Measurements from ENCODE around the gene CHI3L1.

The CHI3L1 gene

DNA sequence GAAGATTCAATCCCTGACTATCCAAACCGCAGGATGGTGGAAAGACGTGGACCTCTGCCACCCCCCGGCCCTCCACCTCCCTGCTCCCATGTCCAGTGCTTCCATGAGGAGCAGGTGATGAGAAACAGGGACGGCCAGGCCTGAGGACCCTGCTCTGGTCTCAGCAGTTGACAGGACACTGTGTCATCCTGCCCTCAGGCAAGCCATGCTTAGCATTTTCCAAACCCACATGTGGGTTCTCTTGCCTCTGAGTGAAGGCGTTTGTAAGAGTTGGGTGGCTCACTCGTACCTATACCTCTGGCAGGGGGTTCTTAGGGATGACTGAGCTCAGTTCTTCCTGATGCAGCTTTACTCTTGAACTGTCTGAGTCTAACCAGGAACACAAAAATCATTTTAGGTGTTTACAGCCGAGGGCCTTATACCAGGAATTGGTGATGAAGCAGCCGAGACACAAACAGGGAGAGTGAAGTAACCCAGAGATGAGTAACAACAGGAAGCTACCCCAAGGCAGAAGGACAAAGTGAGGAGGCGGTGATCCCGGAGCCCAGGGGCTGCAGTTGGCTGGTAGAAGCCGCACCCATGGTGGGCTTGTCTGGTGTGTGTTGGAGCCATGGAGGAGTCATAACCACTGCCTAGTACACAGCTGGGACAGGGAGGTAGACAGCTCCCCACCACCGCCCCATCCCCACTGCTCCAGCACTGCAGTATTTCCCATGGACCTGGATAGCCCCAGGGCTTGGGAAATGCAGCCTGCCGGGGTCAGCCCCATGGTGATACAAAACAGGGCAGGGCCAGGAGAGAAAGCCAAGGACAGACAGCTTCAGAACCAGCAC is 32.3 kb downstream of the CHI3L1 start:
- DNase-seq (ENCODE audit: low read depth, low spot score) = no peak
- TF ChIP-seq, protein P1, sequence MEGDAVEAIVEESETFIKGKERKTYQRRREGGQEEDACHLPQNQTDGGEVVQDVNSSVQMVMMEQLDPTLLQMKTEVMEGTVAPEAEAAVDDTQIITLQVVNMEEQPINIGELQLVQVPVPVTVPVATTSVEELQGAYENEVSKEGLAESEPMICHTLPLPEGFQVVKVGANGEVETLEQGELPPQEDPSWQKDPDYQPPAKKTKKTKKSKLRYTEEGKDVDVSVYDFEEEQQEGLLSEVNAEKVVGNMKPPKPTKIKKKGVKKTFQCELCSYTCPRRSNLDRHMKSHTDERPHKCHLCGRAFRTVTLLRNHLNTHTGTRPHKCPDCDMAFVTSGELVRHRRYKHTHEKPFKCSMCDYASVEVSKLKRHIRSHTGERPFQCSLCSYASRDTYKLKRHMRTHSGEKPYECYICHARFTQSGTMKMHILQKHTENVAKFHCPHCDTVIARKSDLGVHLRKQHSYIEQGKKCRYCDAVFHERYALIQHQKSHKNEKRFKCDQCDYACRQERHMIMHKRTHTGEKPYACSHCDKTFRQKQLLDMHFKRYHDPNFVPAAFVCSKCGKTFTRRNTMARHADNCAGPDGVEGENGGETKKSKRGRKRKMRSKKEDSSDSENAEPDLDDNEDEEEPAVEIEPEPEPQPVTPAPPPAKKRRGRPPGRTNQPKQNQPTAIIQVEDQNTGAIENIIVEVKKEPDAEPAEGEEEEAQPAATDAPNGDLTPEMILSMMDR (IDR thresholded peaks at IDR 0.05; ENCODE audit: low read depth, low read length) = no peak
- H3K4me3 ChIP-seq (ENCODE audit: low read depth, low read length) = no peak overlapping the region
- in situ Hi-C loops (cut with HindIII; ENCODE audit: low sequenced_read_pairs) = no loop called here

DNA sequence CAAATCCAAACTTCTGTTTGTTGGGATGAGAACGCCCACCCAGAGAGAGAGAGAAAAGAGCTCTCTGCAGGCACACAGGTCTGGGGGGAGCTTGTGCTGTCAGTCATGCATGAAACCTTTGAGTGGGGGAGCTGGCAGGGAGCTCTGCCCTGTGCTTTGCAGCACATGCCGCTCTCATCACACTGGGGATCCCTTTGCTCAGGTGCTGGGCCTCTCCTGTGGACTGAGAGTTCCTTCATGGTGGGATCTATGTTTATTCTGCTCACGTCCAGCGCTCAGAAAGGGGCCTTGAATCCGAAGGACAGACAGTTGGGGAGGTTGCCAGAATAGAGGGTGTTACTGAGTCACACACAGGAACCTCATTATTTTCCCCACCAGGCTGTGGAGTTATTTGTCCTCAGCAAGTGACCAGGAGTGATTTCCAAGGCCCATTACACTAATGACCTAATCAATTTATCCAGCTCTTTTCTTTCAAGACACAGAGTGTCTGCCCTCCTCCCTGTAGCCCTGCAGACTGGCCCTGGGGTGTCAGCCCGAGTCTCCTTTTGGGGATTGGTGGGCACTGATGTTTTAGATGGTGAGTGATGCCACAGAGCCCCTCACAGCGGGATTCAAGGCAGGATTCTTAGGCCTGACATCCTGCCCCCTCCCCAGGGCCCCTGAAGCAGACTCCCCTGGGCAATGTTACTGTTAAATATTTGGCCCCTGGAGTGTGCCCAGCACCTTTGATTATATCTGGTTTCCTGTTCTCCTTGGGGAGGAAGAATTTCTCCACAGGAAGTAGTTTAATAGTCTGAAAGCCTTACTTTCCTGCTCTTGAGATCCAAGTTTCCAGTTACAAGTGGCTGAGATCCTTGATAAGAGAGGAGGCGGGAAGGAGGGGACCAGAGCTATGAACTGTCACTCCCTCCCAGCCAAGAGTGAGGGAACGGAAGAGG is 33.2 kb downstream of the CHI3L1 start:
- TF ChIP-seq, protein P1 (IDR thresholded peaks at IDR 0.05; ENCODE audit: low read depth, low read length) = no peak
- in situ Hi-C loops (cut with HindIII; ENCODE audit: low sequenced_read_pairs) = no loop called here
- no peak for DNase-seq (ENCODE audit: low read depth, low spot score)
- no peak overlapping the region for H3K4me3 ChIP-seq (ENCODE audit: low read depth, low read length)

DNA sequence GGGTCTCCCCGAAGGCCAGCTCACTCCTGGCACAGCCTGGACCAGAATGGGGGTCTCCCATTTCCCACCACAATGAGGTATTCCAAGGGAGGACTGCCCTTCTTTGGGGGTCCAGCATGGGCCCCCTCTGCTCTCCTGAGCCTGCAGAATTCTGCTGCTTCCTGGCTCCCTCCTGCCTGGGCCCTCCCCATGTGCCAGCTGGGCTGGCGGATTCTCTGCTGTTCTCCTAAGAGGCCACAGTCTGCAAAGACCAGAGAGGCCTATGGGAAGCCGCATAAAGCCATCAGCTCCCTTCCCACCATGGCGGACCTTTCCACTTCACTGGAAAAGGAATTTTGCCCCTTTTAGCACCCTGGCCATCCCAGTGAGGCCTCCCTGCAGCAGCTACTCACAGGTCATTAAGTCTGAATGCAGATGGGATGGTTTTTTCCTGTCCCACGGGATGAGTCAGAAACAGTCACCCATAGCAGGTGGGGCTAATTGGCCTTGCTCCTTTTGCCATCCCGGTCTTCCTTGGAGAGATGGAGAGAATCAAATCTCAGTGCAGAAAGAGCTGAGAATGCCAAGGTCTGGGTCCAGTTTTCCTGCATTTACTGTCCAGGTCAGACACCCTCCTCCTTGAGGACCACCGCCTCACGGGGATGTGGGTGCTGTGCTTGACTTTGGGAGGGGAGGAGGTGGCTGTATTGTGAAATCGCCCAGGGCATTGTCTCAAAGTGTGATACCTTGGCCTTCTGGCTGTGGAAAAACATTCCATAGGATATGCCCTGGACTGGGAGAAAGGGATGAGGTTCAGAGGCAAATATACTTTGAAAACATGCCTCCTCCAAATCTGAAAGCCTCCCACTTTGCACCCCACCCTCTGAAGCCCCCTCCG is 34.1 kb downstream of the CHI3L1 start:
- TF ChIP-seq, protein P1 (IDR thresholded peaks at IDR 0.05; ENCODE audit: low read depth, low read length) = no peak
- in situ Hi-C loops (cut with HindIII; ENCODE audit: low sequenced_read_pairs) = no loop called here
- H3K4me3 ChIP-seq (ENCODE audit: low read depth, low read length) = no peak overlapping the region
- peak; percentile 75 for DNase-seq (ENCODE audit: low read depth, low spot score)

DNA sequence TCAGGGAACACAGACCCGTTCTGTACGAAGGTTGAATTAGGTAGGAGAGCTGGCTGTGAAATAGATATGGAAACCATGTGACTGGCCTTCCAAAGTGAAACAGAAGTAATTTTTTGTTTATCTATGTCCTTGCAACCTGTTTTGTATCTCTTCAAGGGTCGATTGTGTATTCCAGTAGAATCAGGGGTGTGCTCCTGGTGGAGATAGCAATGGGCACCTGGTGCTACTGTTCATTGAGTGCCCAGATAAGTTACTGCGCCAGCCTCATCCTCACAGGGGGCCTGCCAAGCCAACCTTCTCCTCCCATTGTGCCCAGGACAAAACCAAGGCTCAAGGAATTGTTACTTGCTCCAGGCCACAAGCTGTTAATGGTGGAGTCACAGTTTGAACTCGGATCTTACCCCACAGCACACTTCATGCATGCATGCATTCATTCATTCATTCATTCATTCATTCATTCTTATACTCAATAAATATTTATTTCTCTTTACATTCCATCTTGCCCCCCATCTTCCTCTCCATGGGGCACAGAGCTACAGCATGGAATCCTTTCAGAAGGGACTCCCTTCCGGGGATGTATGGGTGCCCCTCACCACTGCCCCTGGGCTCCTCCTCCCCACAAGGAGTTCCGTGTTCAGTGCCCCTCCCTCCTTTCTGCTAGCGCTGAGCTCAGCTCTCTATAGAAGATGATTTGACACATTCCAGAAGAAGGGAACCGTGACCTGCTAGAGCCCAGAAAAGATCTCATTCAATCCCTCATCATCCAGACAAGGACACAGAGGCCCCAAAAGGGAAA is 34.9 kb downstream of the CHI3L1 start:
- TF ChIP-seq, protein P1 (IDR thresholded peaks at IDR 0.05; ENCODE audit: low read depth, low read length) = no peak
- DNase-seq (ENCODE audit: low read depth, low spot score) = no peak
- H3K4me3 ChIP-seq (ENCODE audit: low read depth, low read length) = no peak overlapping the region
- in situ Hi-C loops (cut with HindIII; ENCODE audit: low sequenced_read_pairs) = no loop called here

DNA sequence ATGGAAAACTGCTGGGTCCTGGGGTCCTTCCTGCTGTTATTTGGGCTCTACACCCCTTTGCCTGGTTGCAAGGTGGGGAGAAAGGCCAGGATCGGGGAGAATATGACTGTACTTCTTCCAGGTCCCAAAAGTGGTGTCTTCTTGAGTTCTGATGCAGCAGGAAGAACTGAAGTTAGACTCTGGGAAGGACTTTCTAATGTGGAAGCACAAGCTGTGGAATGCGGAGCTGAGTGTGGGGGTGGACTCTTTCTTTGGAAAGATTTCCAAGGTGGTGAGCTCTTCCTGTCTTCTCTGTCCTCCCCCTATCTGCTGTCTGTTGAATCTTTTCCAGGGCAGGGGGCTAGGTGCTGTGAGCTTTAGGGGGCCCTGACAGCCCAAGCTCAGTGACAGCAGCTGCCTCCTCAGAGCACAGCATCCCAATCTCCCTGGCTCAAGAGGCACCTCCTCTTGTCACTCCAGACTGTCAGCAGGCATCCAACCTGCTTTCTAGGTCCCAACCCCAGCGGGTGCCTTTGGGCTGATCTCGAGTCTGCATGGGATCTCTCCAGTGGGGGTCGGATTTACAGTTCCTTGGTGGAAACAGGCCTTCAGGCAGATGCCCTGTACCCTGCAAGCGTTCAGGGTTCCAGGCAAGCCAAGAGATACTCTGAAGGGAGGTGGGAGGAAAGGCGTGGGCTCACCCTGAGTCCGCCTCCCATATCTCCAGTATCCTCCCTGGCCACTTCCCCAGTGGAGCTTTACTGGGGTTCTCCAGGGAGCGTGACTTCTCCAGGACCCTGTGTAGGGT is 35.8 kb downstream of the CHI3L1 start:
- TF ChIP-seq, protein P1 (IDR thresholded peaks at IDR 0.05; ENCODE audit: low read depth, low read length) = no peak
- no peak overlapping the region for H3K4me3 ChIP-seq (ENCODE audit: low read depth, low read length)
- no peak for DNase-seq (ENCODE audit: low read depth, low spot score)
- in situ Hi-C loops (cut with HindIII; ENCODE audit: low sequenced_read_pairs) = no loop called here
